ENCODE measurements around the gene FGGY. TPM values are rescaled to one million over a fixed set of nuclear protein-coding genes. Genes with fewer than 3 reads are reported as not detected.

FGGY gene
- total RNA-seq, 1 experiment from 2014 or later: 6.4 TPM

GRCh38 chr1:59675936-59676335, 379.0 kb downstream of the FGGY start:
- intact Hi-C loops (cut with micrococcal nuclease; ENCODE audit: unreplicated experiment): no loop called here
- no peaks in the 10 kb centered on the region for H3K36me3 Mint-ChIP-seq (ENCODE audit: insufficient read depth, unreplicated experiment)
- Histone ChIP-seq H3K4me1 (0 out of 2 replicates have a peak, but pooled peaks cover 6% of the 10 kb centered on the region), H3K4me3 (ENCODE audit: low read depth, low read length) (no peak overlapping the region), H3K27me3 (replicated peaks; ENCODE audit: control insufficient read depth, insufficient read depth, low read length) (no peaks in the 10 kb centered on the region), H3K36me3 (ENCODE audit: control insufficient read depth, insufficient read depth, low read length) (no peaks in the 10 kb centered on the region), H3K9me3 (no peaks in the 10 kb centered on the region)
- no peak for DNase-seq
- H3K27me3 Mint-ChIP-seq (ENCODE audit: insufficient read depth, unreplicated experiment): no peaks in the 10 kb centered on the region
- no peak for TF ChIP-seq CTCF (IDR thresholded peaks at IDR 0.05; ENCODE audit: insufficient read depth in 1 of 2, low read depth in 1 of 2, low read length in 1 of 2, severe bottlenecking in 1 of 2, unreplicated experiment in 1 of 2)
- H3K4me3 Mint-ChIP-seq (ENCODE audit: unreplicated experiment): no peak overlapping the region
- H3K27ac Mint-ChIP-seq (ENCODE audit: unreplicated experiment): no peak overlapping the region
- BruUV-seq (replicated peaks): no TSS peak
- ChIA-PET POLR2A (no interaction called here), CTCF (no interaction called here)
- peaks cover 16% of the 10 kb centered on the region for H3K4me1 Mint-ChIP-seq (ENCODE audit: low read depth, unreplicated experiment)
- H3K9me3 Mint-ChIP-seq (ENCODE audit: unreplicated experiment): no peaks in the 10 kb centered on the region

- no peak for DNase-seq
- CTCF ChIA-PET: no interaction called here
- H3K36me3 Mint-ChIP-seq (ENCODE audit: insufficient read depth, unreplicated experiment): no peaks in the 10 kb centered on the region
- Histone ChIP-seq H3K27me3 (replicated peaks; ENCODE audit: control insufficient read depth, insufficient read depth, low read length) (no peaks in the 10 kb centered on the region), H3K9me3 (no peaks in the 10 kb centered on the region), H3K4me1 (no peaks in the 10 kb centered on the region), H3K36me3 (ENCODE audit: control insufficient read depth, insufficient read depth, low read length) (no peaks in the 10 kb centered on the region), H3K4me3 (ENCODE audit: low read depth, low read length) (no peak overlapping the region)
- peaks cover 11% of the 10 kb centered on the region for H3K4me1 Mint-ChIP-seq (ENCODE audit: low read depth, unreplicated experiment)
- no TSS peak for BruUV-seq (replicated peaks)
- no peak for TF ChIP-seq CTCF (IDR thresholded peaks at IDR 0.05; ENCODE audit: insufficient read depth in 1 of 2, low read depth in 1 of 2, low read length in 1 of 2, severe bottlenecking in 1 of 2, unreplicated experiment in 1 of 2)
- POLR2A ChIA-PET: no interaction called here
- no peak overlapping the region for H3K27ac Mint-ChIP-seq (ENCODE audit: unreplicated experiment)
- H3K4me3 Mint-ChIP-seq (ENCODE audit: unreplicated experiment): no peak overlapping the region
- no peaks in the 10 kb centered on the region for H3K27me3 Mint-ChIP-seq (ENCODE audit: insufficient read depth, unreplicated experiment)
- no peaks in the 10 kb centered on the region for H3K9me3 Mint-ChIP-seq (ENCODE audit: unreplicated experiment)
- intact Hi-C loops (cut with micrococcal nuclease; ENCODE audit: unreplicated experiment): no loop called here
Measured at GRCh38 chr1:59678040-59678439, 381.1 kb downstream of the FGGY start.

- no peak for TF ChIP-seq CTCF (IDR thresholded peaks at IDR 0.05; ENCODE audit: insufficient read depth in 1 of 2, low read depth in 1 of 2, low read length in 1 of 2, severe bottlenecking in 1 of 2, unreplicated experiment in 1 of 2)
- Histone ChIP-seq H3K27me3 (replicated peaks; ENCODE audit: control insufficient read depth, insufficient read depth, low read length) (no peaks in the 10 kb centered on the region), H3K4me3 (ENCODE audit: low read depth, low read length) (no peak overlapping the region), H3K9me3 (no peaks in the 10 kb centered on the region), H3K4me1 (no peaks in the 10 kb centered on the region), H3K36me3 (ENCODE audit: control insufficient read depth, insufficient read depth, low read length) (no peaks in the 10 kb centered on the region)
- no peaks in the 10 kb centered on the region for H3K9me3 Mint-ChIP-seq (ENCODE audit: unreplicated experiment)
- DNase-seq: no peak
- CTCF ChIA-PET: no interaction called here
- intact Hi-C loops (cut with micrococcal nuclease; ENCODE audit: unreplicated experiment): no loop called here
- no peaks in the 10 kb centered on the region for H3K27me3 Mint-ChIP-seq (ENCODE audit: insufficient read depth, unreplicated experiment)
- H3K27ac Mint-ChIP-seq (ENCODE audit: unreplicated experiment): no peak overlapping the region
- POLR2A ChIA-PET: no interaction called here
- BruUV-seq (replicated peaks): no TSS peak
- no peak overlapping the region for H3K4me3 Mint-ChIP-seq (ENCODE audit: unreplicated experiment)
- peaks cover 9% of the 10 kb centered on the region for H3K4me1 Mint-ChIP-seq (ENCODE audit: low read depth, unreplicated experiment)
- no peaks in the 10 kb centered on the region for H3K36me3 Mint-ChIP-seq (ENCODE audit: insufficient read depth, unreplicated experiment)
Measured at GRCh38 chr1:59678493-59679228, 381.8 kb downstream of the FGGY start.

All from Caco-2 (cell line).